ENCODE measurements around the gene GYS2.
A peak's percentile ranks its signal among the peaks of the same experiment; 100 is the strongest.

The GYS2 gene

GRCh38 chr12:21552635-21553328, 51.9 kb downstream of the GYS2 start:
- DNase-seq (ENCODE audit: low read depth) = no peak

DNA sequence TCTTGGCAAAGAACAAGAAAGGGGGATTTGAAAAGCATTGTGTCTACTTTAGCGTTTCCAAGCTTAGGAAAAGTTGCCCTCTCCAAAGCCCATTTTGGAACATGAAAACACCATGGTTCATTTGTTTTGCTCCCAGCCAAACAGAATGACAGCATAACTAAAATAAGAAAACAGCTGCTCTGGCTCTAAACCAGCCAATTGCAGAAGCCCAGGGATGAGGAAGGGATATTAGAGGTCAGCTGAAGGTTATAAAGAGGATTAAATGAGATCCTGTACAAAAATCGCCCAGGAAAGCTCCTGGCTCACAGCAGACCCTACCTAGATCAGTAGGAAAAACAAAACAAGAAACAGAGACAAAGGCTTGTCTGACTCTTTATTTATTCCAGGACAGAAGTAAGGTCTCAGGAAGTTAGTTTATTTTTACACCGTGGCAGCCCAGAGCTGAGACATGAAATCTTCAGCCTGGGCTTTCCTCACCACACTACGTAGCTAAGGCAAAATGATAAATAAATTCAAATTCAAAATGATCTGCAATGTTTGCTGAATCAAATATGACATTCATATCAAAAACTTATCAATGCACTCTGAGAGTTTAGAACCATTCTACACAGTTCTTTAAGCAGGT, 52.7 kb downstream of the GYS2 start:
- no peak for DNase-seq (ENCODE audit: low read depth)

DNA sequence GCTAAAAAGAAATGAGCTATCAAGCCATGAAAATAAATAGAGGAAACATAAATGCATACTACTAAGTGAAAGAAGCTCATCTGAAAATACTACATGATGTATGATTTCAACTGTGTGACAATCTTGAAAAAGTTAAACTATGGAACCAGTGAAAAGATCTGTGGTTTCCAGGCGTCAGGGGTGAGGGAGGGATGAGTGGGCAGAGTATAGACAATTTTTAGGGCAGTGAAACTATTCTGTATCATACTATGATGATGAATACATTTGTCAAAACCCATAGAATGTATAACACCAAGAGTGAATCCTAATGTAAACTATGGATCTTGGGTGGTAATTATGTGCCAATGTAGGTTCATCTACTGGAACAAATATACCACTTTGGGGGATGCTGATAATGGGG, 57.2 kb downstream of the GYS2 start:
- no peak for DNase-seq (ENCODE audit: low read depth)

- peak; percentile 24 for DNase-seq (ENCODE audit: low read depth)
Measured at GRCh38 chr12:21546716-21547115, 57.9 kb downstream of the GYS2 start.

DNA sequence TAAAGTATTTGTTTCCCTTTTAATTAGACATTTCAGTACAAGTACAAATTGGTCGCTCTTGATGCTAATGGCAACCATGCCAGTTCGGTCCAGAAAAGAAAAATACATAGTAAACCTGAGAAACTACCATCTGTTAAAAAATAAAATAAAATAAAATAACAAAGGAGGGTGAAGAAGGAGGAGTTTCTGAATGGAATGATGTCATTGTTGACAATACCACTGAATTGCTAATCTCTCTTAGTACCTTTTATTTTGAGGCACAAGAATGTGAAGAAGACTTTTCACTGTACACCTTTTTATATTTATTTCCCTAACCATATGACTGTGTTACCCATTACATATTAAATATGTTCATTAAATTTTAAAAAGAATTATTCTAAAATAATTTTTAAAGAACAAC, 59.1 kb downstream of the GYS2 start:
- DNase-seq (ENCODE audit: low read depth) = no peak

DNA sequence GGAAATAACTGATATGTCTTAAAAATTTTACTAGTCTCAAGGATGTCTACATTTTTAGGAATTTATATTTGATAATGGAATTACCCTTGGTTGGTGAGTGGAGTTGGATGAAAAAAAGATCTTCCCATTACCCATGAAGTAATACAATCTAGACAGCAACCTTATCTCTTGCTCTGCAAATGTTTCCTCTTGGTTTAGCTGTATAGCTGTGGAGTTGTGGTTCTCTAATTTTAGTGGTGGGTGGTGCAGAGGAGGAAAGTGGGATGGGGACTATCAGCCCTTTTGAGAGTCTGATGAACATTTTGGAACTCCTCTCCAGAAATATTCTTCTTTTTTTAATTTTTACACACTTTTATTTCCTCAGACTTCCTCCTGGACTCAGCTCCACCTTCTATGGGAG, 61.5 kb downstream of the GYS2 start:
- DNase-seq (ENCODE audit: low read depth) = no peak

DNA sequence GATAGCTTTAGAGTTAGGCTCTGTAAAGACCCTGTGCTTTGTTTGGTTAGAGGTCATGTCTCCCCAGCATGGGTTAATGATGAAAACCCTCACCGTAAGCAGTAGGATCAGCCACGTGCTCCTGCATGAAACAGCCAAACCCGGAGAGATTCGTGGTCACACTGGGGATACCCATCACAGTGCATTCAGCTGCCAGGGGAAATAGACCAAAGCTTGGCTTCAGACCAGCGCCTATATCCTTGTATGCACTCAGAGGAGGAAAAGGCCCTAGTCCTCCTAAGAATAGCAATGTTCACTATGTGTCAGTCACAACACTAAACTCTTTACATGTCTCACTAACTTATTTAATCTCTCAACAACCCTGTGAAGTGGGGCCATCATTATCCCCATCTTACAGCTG, 62.2 kb downstream of the GYS2 start:
- no peak for DNase-seq (ENCODE audit: low read depth)

GRCh38 chr12:21541773-21542172, 62.9 kb downstream of the GYS2 start:
- DNase-seq (ENCODE audit: low read depth) = no peak

GRCh38 chr12:21539797-21540196, 64.8 kb downstream of the GYS2 start:
- DNase-seq (ENCODE audit: low read depth) = no peak

GRCh38 chr12:21538061-21538653, 66.5 kb downstream of the GYS2 start:
- DNase-seq (ENCODE audit: low read depth) = no peak

- no peak for DNase-seq (ENCODE audit: low read depth)
Measured at GRCh38 chr12:21529456-21529855, 75.2 kb downstream of the GYS2 start.

GRCh38 chr12:21528953-21529352, 75.7 kb downstream of the GYS2 start:
- no peak for DNase-seq (ENCODE audit: low read depth)

DNA sequence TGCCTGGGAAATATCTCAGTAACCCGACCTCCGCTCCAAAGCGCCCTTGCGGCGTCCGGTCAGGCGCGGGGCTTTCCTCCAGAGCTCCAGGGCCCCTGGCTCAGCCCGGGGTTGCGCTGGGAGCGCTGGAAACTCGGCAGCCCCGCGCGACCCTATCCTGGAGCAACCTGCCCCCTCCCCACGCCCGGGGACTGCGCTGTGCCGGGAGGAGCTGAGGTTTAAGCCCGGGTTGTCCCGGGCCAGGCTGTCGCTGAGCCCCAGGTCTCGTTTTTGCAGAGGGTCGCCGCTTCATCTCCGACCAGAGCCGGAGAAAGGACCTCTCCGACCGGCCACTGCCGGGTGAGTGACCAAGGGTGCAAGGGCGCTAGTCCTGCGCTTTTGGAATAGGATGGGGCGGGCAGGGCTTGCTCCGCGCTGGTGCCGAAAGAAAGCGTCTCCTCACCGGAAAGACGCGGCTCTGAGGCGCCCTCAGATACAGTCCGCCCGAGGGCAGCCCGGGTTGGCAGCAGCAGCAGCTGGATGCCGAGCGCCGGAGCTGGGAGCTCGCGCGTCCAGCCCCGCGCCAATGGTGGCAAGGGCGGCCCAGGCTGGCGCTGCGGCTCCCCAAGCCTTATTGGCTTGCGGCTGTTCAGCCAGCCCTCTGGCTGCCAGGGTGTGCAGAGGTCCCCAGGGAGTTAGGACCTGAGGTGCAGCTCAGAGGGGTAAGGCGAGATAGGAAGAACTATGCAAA, 77.0 kb downstream of the GYS2 start:
- DNase-seq (ENCODE audit: low read depth) = peak; percentile 67

GRCh38 chr12:21526721-21527345, 77.8 kb downstream of the GYS2 start:
- DNase-seq (ENCODE audit: low read depth) = no peak

- DNase-seq (ENCODE audit: low read depth) = peak; percentile 41
Measured at GRCh38 chr12:21526053-21526452, 78.6 kb downstream of the GYS2 start, which contains the start of gene SPX. Gene SPX, plus strand, starts transcription at chr12:21526296. Its CDS starts 177 bp downstream, at chr12:21526473.

DNA sequence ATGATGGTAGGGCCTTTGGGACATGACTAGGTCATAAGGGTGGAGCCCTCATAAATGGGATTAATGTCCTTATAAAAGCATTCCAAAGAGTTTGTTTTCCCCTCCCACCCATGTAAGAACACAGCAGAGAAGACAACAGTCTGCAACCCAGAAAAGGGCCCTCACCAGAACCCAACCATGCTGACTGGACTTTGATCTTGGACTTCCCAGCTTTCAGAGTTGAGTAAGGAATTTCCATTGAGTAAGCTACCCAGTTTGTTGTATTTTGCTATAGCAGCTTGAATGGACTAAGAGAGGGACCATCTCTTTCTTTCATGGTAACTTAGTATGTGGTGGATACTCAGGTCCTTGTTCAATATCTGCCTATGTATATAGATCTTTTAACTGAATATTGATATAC, 81.5 kb downstream of the GYS2 start:
- DNase-seq (ENCODE audit: low read depth) = no peak

DNA sequence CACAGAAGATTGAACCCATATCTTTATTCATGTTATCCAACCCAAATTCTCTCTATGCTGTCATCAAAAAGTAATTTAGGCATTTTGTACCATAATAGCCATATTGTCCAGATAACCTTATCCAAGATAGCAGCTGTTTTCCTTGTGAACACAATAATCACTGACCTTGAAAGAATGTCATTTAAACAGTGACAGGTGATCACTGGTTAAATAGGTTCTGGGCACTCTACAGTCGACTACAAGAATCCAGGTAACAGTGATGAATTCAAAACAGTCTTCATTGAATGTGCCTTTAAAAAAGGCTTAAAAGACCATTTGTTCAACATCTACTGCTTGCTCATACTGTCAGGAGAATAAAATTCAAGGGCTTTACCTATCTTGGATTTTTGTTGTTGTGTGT, 83.1 kb downstream of the GYS2 start:
- DNase-seq (ENCODE audit: low read depth) = no peak

GRCh38 chr12:21518451-21518850, 86.2 kb downstream of the GYS2 start:
- DNase-seq (ENCODE audit: low read depth) = no peak

- DNase-seq (ENCODE audit: low read depth) = no peak
Measured at GRCh38 chr12:21516281-21516680, 88.4 kb downstream of the GYS2 start.

- DNase-seq (ENCODE audit: low read depth) = no peak
Measured at GRCh38 chr12:21509768-21510167, 94.9 kb downstream of the GYS2 start.

- no peak for DNase-seq (ENCODE audit: low read depth)
Measured at GRCh38 chr12:21507849-21508248, 96.8 kb downstream of the GYS2 start.

DNA sequence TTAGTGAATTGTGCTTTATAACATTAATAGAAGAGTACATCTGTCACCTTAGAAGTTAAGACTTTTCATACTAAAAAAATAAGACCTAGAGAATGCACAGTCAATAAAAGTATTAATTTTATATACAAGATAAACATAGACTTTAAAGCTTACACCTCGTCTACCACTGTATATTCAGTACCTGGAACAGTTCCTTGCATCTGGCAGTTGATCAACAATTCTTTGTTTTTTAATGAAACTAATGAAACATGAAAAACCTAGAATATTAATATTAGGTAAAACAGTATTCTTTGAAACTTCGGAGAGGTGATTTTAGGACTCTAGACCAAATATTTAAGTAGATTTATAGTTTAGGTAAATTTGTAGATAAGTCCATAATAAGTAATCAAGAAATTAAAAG, 98.8 kb downstream of the GYS2 start:
- no peak for DNase-seq (ENCODE audit: low read depth)

Measured in EH (cell line).